GM12878 (cell line): ENCODE data around the gene SLC38A3. TPM values are rescaled to one million over a fixed set of nuclear protein-coding genes. Genes with fewer than 3 reads are reported as not detected.

ENCODE experiments used
- BACH1 ChIP-seq: fragments of 450-650 bp; IDR thresholded peaks from 2 replicates; pipeline ENCODE4 v1.6.1; 2017; ENCODE audit warnings: mild to moderate bottlenecking, borderline replicate concordance
- BMI1 ChIP-seq: fragments of 450-650 bp; IDR thresholded peaks from 2 replicates; pipeline ENCODE4 v1.6.1; 2016; ENCODE audit warnings: mild to moderate bottlenecking, moderate library complexity, borderline replicate concordance
- BRCA1 ChIP-seq: IDR thresholded peaks from 2 replicates; pipeline ENCODE4 v1.6.1; 2011; ENCODE audit warnings: low read depth, low read length, improper control_type of control experiment
- IKZF2 ChIP-seq, 2 experiments: fragments of 450-650 bp; IDR thresholded peaks; 2 replicates each; pipeline ENCODE4 v1.6.1; 2017; ENCODE audit warnings: mild to moderate bottlenecking in 2 of 2, moderate library complexity in 2 of 2
- RUNX3 ChIP-seq: IDR thresholded peaks from 2 replicates; pipeline ENCODE4 v1.6.1; 2012; ENCODE audit warnings: low read length, inconsistent platforms
- ZSCAN29 ChIP-seq: fragments of 450-650 bp; IDR thresholded peaks from 2 replicates; pipeline ENCODE4 v1.6.1; 2017; ENCODE audit warnings: mild to moderate bottlenecking, moderate library complexity
- polyA plus RNA-seq, 11 experiments: library from polyadenylated mRNA; depleted of rRNA in 4 of 11; unstranded in 6 of 11; stranded (reverse) in 5 of 11; fragments of >200 nt; fragmentation: Nextera tagmentation in 4 of 11; fragmentation: Illumina TruSeq in 1 of 11; extraction: Ambion mirVana in 4 of 11; extraction: Trizol in 1 of 11; gene quantifications; 1 replicate in 1 of 11; 2 replicates in 10 of 11; pipeline versions ENCODE4 v1.2.1 to v1.2.3, GENCODE V29; 2011 to 2016; ENCODE audit warnings: inconsistent platforms in 2 of 11, missing spikeins in 2 of 11, low read depth in 1 of 11
- total RNA-seq, 4 experiments: library from RNA; depleted of rRNA in 3 of 4; stranded (reverse); fragments of >200 nt in 3 of 4; fragmentation: Illumina TruSeq in 1 of 4; extraction: Trizol in 1 of 4; gene quantifications; 2 replicates each; pipeline versions ENCODE4 v1.2.1 to v1.2.3, GENCODE V29; 2013 to 2021
- TF ChIP-seq, protein P1 (sequence below): fragments of 450-650 bp; IDR thresholded peaks from 2 replicates; pipeline ENCODE4 v1.6.1; 2017; ENCODE audit warnings: mild to moderate bottlenecking
- TF ChIP-seq, protein P2 (sequence below): fragments of 450-650 bp; formaldehyde crosslinking; IDR thresholded peaks from 2 replicates; pipeline ENCODE4 v1.4.0; 2020; ENCODE audit warnings: mild to moderate bottlenecking, moderate library complexity
- TF ChIP-seq, protein P3 (sequence below), 3 experiments: IDR thresholded peaks in 2 of 3; conservative IDR thresholded peaks in 1 of 3; 2 replicates each; pipeline ENCODE4 v1.5.1; 2011; ENCODE audit warnings: low read depth in 3 of 3, low read length in 3 of 3, mild to moderate bottlenecking in 3 of 3, control low read depth in 2 of 3, moderate library complexity in 2 of 3, inconsistent platforms in 1 of 3, mixed read lengths in 1 of 3; ENCODE audit not compliant: control insufficient read depth in 2 of 3, insufficient read depth in 1 of 3; ENCODE audit errors: extremely low read depth in 1 of 3
- TF ChIP-seq, protein P4 (sequence below): fragments of 150-350 bp; IDR thresholded peaks from 2 replicates; pipeline ENCODE4 v1.6.1; 2016; ENCODE audit warnings: low read depth, low read length
- TF ChIP-seq, protein P5 (sequence below): fragments of 450-650 bp; IDR thresholded peaks from 2 replicates; pipeline ENCODE4 v1.6.1; 2016; ENCODE audit warnings: mild to moderate bottlenecking, moderate library complexity, borderline replicate concordance

Gene SLC38A3
- total and polyA plus RNA-seq, 10 of the 15 experiments (the other 5 are each of a cell fraction or from before 2014, with no cell fraction given): 0.14 TPM; not detected in 9

DNA sequence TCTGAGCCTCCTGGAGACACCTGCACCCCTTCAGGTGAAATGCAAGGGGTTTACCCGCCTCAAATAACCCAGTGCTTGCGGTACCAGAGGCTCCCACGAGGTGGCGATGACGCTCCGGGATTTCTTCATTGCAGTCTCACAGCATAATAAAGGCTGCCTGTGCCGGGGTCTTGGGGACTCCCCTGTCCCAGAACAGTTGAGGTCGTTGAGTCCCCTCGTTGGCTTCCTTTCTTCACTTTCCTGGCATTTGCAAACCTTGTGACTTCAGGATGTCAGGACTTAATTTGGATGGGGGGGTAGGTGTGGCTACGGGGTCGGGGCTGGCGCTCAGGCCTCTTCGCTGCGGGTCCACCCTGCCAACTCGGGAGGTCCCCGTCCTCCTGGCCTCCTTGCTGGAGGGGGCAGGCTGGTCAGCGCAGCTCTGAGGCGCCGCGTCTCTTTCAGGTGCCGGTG lies 12.4 kb upstream of the SLC38A3 start (continued):
- TF ChIP-seq, protein P1, sequence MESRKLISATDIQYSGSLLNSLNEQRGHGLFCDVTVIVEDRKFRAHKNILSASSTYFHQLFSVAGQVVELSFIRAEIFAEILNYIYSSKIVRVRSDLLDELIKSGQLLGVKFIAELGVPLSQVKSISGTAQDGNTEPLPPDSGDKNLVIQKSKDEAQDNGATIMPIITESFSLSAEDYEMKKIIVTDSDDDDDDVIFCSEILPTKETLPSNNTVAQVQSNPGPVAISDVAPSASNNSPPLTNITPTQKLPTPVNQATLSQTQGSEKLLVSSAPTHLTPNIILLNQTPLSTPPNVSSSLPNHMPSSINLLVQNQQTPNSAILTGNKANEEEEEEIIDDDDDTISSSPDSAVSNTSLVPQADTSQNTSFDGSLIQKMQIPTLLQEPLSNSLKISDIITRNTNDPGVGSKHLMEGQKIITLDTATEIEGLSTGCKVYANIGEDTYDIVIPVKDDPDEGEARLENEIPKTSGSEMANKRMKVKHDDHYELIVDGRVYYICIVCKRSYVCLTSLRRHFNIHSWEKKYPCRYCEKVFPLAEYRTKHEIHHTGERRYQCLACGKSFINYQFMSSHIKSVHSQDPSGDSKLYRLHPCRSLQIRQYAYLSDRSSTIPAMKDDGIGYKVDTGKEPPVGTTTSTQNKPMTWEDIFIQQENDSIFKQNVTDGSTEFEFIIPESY: no peak
- no peak for TF ChIP-seq IKZF2 (IDR thresholded peaks at IDR 0.05)
- no peak for TF ChIP-seq BACH1
- no peak for TF ChIP-seq ZSCAN29
- TF ChIP-seq, protein P2, sequence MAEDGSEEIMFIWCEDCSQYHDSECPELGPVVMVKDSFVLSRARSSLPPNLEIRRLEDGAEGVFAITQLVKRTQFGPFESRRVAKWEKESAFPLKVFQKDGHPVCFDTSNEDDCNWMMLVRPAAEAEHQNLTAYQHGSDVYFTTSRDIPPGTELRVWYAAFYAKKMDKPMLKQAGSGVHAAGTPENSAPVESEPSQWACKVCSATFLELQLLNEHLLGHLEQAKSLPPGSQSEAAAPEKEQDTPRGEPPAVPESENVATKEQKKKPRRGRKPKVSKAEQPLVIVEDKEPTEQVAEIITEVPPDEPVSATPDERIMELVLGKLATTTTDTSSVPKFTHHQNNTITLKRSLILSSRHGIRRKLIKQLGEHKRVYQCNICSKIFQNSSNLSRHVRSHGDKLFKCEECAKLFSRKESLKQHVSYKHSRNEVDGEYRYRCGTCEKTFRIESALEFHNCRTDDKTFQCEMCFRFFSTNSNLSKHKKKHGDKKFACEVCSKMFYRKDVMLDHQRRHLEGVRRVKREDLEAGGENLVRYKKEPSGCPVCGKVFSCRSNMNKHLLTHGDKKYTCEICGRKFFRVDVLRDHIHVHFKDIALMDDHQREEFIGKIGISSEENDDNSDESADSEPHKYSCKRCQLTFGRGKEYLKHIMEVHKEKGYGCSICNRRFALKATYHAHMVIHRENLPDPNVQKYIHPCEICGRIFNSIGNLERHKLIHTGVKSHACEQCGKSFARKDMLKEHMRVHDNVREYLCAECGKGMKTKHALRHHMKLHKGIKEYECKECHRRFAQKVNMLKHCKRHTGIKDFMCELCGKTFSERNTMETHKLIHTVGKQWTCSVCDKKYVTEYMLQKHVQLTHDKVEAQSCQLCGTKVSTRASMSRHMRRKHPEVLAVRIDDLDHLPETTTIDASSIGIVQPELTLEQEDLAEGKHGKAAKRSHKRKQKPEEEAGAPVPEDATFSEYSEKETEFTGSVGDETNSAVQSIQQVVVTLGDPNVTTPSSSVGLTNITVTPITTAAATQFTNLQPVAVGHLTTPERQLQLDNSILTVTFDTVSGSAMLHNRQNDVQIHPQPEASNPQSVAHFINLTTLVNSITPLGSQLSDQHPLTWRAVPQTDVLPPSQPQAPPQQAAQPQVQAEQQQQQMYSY (CRISPR knock-in tag): no peak
- TF ChIP-seq, protein P3, sequence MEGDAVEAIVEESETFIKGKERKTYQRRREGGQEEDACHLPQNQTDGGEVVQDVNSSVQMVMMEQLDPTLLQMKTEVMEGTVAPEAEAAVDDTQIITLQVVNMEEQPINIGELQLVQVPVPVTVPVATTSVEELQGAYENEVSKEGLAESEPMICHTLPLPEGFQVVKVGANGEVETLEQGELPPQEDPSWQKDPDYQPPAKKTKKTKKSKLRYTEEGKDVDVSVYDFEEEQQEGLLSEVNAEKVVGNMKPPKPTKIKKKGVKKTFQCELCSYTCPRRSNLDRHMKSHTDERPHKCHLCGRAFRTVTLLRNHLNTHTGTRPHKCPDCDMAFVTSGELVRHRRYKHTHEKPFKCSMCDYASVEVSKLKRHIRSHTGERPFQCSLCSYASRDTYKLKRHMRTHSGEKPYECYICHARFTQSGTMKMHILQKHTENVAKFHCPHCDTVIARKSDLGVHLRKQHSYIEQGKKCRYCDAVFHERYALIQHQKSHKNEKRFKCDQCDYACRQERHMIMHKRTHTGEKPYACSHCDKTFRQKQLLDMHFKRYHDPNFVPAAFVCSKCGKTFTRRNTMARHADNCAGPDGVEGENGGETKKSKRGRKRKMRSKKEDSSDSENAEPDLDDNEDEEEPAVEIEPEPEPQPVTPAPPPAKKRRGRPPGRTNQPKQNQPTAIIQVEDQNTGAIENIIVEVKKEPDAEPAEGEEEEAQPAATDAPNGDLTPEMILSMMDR (IDR thresholded peaks at IDR 0.05 in 2 of 3, conservative IDR thresholded peaks at IDR 0.05 in 1 of 3; ENCODE audit: control insufficient read depth in 2 of 3, extremely low read depth in 1 of 3, insufficient read depth in 1 of 3, low read depth in 3 of 3, low read length in 3 of 3): peak; percentile 93 to 97 (median 96); a peak in 5 of 6 replicates
- TF ChIP-seq BRCA1: no peak
- TF ChIP-seq RUNX3: peak; percentile 71
- TF ChIP-seq BMI1: no peak
- TF ChIP-seq, protein P4, sequence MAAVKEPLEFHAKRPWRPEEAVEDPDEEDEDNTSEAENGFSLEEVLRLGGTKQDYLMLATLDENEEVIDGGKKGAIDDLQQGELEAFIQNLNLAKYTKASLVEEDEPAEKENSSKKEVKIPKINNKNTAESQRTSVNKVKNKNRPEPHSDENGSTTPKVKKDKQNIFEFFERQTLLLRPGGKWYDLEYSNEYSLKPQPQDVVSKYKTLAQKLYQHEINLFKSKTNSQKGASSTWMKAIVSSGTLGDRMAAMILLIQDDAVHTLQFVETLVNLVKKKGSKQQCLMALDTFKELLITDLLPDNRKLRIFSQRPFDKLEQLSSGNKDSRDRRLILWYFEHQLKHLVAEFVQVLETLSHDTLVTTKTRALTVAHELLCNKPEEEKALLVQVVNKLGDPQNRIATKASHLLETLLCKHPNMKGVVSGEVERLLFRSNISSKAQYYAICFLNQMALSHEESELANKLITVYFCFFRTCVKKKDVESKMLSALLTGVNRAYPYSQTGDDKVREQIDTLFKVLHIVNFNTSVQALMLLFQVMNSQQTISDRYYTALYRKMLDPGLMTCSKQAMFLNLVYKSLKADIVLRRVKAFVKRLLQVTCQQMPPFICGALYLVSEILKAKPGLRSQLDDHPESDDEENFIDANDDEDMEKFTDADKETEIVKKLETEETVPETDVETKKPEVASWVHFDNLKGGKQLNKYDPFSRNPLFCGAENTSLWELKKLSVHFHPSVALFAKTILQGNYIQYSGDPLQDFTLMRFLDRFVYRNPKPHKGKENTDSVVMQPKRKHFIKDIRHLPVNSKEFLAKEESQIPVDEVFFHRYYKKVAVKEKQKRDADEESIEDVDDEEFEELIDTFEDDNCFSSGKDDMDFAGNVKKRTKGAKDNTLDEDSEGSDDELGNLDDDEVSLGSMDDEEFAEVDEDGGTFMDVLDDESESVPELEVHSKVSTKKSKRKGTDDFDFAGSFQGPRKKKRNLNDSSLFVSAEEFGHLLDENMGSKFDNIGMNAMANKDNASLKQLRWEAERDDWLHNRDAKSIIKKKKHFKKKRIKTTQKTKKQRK: no peak
- TF ChIP-seq, protein P5, sequence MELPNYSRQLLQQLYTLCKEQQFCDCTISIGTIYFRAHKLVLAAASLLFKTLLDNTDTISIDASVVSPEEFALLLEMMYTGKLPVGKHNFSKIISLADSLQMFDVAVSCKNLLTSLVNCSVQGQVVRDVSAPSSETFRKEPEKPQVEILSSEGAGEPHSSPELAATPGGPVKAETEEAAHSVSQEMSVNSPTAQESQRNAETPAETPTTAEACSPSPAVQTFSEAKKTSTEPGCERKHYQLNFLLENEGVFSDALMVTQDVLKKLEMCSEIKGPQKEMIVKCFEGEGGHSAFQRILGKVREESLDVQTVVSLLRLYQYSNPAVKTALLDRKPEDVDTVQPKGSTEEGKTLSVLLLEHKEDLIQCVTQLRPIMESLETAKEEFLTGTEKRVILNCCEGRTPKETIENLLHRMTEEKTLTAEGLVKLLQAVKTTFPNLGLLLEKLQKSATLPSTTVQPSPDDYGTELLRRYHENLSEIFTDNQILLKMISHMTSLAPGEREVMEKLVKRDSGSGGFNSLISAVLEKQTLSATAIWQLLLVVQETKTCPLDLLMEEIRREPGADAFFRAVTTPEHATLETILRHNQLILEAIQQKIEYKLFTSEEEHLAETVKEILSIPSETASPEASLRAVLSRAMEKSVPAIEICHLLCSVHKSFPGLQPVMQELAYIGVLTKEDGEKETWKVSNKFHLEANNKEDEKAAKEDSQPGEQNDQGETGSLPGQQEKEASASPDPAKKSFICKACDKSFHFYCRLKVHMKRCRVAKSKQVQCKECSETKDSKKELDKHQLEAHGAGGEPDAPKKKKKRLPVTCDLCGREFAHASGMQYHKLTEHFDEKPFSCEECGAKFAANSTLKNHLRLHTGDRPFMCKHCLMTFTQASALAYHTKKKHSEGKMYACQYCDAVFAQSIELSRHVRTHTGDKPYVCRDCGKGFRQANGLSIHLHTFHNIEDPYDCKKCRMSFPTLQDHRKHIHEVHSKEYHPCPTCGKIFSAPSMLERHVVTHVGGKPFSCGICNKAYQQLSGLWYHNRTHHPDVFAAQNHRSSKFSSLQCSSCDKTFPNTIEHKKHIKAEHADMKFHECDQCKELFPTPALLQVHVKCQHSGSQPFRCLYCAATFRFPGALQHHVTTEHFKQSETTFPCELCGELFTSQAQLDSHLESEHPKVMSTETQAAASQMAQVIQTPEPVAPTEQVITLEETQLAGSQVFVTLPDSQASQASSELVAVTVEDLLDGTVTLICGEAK: no peak
